ENCODE data around the gene NR2C1.
"Not testable (repeated sequence)": the region's sequence is repeated elsewhere in the genome, so short reads cannot be mapped to it uniquely, and the experiment has no call there.

Gene NR2C1

DNA sequence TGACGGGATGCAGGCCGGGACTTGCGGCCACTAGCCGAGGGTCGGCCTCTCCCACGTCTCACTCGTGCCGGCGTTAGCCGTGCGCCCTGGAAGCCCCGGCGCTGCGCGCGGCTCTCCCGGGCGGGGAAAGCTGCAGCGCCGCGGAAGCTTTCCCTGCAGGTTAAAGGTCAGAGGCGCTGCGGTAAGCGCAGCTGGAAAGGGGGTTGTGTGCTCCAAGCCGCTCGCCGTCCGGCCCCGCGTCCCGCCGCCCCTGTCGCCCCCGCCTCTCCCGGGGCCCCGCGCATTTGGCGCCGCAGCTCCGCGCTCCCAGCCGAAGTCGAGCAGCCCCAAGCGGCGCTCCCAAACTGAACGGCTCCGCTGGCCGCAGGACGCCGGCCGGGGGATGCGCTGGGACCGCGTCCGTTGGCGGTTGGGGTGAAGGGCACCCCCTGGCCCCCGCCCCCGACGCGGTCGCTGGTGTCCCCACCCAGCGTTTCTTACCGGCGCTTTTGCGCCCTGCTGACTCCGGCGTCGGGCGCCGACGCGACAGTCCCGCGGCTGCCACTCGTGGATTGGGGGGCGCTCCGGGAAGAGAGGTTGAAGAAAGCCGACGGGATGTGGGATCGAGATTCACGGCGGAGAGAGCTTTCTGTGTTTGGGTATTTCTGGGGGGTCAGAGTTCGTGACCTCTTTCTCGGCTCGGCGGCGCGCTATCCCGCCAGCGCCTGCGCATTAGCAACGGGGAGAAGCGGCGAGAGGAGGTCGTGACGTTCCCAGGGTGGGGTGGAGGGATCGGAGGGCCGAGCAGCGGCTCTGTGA lies at the start of gene NR2C1:
Gene NR2C1 (minus strand): TSS at position 719 of the 798 bp plus-strand sequence. CDS start 6,234 bp downstream, outside the sequence.
- peak; percentile 90 for DNase-seq

DNA sequence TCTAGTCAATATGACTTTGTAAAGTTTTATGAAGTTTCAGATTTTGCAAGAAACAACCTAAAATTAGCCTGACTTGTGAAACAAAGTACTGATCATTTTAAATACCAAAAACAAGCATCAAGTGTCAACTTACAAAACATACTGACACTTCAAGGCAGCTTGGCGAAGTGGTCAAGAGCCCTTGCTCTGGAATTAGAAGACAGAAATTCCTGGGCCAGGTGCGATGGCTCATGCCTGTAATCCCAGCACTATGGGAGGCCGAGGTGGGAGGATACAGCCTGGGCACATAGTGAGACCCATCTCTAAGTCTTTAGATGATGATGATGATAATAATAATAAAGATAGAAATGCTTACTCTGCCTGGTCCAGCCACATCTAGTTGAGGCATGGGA lies 45.4 kb upstream of the NR2C1 start:
- DNase-seq: no peak

DNA sequence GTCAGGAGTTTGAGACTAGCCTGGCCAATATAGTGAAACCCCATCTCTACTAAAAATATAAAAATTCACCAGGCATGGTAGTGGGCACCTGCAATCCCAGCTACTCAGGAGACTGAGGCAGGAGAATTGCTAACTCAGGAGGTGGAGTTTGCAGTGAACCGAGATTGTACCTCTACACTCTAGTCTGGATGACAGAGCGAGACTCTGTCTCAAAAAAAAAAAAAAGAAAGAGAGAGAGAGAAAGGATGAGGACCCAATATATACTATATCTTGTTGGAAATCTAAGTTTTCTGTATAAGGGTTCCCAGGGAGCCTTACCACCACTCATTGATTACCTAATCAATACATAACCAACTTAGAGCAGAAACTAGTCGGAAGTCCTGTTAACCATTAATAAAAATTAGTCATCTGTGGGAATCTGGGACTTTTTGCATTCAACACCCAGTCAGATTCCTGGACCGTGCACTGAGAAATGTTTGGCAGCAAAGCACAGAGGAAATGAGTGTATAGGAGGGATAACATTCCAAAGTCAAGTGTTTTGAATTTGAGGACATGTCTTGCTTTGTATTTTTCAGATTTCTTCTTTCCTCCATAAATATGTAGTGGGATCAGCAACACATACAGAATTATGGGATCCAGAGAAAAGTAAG lies 44.8 kb upstream of the NR2C1 start:
- no peak for DNase-seq

DNA sequence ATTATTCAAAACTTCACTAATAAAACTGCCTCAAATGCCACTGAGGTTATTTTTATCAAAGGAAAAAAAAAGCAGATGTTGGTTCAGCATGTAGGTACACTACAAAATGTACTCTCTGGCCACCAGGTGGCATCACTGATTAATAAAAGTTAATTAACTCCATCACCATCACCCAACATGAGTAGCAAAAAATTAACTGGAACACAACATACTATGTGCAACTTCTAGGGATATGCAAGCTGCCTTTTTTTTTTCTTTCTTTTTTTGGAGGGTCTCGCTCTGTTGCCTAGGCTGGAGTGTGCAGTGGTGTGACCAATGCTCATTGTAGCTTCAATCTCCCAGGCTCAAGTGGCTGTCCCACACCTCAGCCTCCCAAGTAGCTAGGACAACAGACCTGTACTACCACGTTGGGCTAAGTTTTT lies 43.8 kb upstream of the NR2C1 start:
- DNase-seq: peak; percentile 59

DNA sequence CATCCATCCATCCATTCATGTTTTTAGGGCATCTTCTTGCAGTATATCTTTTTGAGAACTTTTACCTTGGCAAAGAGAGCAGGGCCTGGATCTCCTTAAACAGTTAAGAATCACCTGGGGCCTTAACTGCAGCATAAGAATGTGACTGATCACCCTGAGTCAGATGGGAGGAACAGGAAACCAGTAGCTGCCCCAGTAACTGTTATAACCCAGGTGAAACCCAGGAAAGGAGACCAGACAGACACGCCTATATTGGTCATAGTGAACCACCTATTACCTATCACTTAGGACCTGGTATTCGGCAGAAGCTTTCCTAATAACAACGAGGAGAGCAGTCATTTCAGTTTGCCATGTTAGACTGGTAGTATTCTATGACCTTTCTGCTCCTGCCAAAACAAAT lies 43.4 kb upstream of the NR2C1 start:
- no peak for DNase-seq

DNA sequence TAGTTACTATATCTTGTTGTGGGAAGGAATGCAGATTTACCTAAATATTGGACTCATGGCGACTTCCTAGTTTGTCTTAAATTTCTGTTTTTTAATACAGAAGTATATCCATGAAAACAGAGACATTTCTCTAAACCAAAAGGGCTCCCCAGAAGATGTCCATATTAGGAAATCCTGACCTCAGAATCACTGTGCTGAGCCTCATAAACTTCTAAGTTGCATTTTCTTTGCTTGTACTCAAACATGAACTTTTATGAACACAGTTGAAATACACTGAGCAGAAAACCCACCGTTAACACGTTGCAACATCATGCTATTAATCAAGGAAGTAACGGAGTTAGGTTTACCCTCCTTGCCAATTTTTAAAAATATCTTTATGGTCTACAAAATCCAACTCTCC lies 42.9 kb upstream of the NR2C1 start:
- no peak for DNase-seq

DNA sequence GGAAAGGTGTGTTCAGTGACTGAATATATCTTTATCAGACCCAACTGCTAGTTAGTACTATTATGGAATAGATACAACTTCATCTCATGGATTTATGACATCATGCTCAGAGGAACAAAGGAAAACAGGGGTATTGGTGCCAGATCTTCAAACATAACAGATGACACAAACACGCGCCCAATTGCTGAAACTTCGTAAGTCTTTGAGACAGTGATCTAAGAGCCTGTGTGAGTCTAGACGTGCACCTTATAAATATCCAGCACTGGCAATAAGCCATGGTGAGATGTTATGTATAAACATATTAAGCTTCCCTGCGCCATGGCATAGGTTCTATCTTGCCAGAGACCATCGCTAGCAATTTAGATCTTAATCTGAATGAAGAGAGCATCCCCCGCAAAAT lies 42.2 kb upstream of the NR2C1 start:
- no peak for DNase-seq

DNA sequence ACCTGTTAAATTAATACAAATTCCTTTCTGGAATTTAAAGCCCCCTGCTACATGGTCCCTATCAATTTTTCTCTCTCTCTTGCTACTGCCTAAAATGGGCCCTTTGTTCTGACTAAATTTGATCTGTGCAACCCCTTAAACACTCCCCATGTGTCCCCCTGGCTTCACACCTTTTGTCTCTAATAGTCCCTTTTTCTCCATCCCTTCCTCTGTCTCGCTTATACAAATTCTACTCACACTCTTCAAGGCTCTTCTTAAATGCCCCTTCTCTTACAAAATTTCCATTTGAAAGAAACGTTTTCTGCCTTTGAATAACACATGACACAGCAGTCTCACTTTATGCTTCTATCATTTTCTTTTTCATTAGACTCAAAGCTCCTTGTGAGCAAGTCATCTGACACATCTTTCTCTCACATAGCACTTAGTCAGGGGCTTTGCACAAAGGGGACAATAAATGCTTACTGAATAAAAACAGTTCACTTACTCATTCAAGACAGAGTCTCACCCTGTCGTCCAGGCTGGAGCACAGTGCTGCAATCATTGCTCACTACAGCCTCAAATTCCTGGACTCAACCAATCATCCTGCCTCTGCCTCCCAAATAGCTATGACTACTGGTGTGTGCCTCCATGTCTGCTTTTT lies 41.5 kb upstream of the NR2C1 start:
- no peak for DNase-seq

DNA sequence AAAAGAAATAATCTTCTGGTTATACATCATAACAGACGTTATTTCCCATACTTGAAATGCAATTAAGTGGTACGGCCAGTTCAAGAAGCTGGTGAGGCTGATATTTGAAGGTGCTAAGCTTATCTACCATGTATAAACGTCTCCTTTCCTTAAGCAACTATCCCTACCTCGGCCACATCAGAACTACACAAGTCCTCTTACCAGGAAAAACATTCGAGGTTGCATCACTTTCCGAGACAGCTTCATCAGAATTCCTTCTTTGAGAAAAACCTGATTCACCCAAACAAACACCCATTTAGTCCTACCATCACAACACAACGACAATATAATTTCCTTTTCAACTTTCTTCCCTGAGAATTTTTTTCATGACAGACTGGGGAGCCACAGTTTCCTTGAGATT lies 33.9 kb upstream of the NR2C1 start:
- DNase-seq: no peak

DNA sequence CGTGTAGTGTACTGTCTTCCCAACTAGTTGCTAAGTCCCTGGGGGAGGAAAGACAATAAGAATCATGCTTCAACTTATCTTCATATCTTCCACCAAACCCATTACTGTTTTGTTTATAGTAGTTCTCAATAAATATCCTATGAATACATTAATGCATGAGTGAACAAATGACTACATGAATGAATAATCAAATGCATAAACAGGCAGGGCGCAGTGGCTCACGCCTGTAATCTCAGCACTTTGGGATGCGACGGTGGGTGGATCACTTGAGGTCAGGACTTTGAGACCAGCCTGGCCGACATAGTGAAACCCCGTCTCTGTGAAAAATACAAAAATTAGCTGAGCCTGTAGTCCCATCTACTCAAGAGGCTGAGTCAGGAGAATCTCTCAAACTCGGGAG lies 32.1 kb upstream of the NR2C1 start:
- DNase-seq: no peak

DNA sequence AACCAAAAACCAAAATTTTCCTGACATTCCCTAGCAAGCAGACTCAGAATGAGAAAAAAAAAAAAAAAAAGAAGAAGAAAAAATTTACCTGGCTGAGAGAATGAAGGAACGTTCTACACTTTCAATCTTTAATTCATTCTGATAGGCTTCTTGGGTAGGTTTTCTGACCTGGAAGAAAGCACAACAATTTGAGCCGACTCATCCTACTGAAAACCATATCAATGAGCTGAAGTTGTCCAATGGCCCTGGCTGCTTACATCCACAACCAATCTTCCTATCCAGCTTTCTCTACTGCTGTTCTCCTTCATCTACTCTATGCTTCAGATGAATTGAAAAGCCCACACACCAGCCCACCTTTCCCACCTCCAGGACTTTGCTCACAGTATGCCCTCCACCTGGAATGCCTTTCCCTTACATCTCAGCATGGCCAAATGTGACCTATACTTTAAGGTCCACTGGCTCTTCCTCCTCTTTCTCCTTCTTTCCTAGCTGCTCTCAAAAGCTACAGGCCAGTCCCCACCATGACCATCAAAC lies 31.6 kb upstream of the NR2C1 start:
- DNase-seq: no peak

DNA sequence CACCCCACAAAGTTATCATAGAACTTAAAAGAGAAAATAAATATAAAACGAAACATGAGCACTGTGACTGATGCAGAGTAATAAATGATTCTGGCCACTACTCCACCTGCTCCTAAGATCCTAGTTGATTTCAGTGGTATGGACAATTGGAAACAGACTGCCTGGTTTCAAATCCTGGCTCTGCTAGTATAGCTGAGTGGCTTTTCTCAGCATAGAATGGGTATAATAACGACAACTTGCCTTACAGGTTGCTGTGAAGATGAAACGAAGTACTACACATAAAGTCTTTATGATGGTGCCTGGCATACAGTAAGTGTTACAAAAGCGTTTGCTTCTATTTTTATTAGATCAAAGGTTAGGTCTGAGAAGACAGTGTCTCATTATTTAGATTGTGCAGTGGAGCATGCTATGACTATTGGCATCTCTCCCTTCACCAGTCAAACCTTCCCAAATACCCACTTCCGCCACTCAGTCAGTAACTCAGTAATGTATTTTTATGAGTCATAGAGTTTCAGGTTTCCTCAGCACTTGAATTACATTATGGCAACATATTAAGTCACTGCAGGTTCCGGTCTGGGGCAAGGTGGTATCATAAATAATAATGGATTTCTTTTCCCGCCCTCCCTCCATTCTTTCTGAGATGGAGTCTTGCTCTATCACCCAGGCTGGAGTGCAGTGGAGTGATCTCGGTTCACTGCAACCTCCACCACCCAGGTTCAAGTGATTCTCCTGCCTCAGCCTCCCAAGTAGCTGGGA lies 29.7 kb upstream of the NR2C1 start:
- DNase-seq: peak; percentile 78

DNA sequence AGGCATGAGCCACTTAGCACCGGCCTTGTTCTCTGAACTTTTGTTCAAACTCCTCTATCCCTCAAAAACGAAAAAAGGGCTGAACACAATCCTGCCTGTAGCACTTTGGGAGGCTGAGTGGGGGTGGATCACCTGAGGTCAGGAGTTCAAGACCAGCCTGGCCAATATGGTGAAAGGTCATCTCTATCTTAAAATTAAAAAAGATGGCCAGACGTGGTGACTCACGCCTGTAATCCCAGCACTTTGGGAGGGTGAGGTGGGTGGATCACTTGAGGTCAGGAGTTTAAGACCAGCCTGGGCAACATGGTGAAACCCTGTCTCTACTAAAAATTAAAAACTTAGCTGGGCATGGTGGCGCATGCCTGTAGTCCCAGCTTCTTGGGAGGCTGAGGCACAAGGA lies 28.5 kb upstream of the NR2C1 start:
- not testable (repeated sequence) for DNase-seq

DNA sequence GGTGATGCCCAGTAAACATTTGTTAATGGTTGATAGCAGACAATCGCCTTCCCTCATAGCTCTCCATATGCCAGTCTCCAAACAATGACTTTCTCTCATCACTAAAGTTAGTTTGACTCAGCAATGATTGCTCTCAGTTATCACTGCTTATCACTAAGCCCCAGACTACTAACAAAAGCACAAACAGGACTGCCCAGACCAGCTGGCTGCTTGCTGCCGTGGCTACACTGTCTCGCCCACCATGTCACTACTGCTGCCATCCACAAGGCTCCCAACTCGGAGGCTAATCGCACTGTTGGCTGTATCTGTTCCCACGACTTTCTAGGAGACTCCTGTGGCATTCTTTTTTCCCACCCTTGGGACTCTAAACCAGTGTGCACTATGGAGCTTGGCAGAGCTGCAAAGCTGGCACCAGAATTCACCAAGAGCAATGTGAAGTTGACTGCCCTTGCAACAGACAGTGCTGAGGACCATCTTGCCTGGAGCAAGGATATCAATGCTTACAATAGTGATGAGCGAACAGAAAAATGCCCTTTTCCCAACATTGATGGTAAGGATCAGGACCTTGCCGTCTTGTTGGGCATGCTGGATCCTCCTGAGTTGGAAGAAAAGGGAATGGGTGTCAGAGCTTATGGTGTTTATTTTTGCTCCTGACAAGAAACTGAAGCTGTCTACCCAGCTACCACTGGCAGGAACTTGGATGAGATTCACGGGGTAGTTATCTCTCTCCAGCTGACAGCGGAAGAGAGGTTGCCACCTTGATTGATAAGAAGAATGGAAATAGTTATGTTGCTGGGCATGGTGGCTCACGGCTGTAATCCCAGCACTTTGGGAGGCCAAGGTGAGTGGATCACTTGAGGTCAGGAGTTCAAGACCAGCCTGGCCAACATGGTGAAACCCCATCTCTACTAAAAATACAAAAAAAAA lies 27.1 kb upstream of the NR2C1 start:
- DNase-seq: no peak

DNA sequence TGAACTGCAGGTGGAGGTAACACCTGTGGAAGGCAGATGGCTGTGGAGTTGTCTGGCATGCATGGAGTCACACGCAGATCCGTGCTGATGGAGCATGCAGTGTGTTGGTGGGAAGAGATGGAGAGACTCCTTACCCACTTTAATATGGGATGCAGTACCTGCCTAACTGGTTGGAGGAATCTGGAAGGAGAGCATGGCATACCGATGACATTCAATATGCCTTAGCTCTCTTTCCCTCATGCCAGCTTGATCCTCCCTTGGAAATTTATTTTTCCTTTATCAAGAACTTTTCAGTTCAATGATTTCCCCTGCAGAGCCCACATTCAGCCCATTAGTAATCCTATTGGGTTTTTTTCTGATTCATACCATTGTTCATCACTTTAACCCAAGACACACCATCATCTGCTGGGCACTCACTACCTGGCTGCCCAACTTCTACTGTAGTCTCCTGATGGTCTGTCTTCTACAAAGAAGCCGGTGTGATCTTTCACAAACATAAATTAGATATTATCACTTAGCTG lies 25.9 kb upstream of the NR2C1 start:
- DNase-seq: peak; percentile 0

DNA sequence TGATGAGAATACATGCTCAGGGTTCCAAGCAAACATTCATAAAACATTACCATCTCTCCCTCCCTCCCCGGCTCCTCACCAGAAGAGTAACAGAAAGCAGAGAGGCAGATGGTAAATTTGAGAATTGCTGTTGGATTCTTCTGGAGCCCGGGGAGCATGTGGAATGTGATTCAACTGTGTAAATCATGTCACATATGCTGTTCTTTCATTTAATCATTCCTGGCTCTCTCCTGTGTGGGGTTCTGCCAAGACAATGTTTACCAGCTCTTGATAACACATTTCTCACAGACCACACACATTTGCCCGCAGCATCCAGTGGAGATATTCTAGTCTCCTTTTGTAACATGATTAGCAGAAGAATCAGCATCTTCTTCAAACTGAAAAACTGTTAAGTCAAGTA lies 23.4 kb upstream of the NR2C1 start:
- peak; percentile 66 for DNase-seq

DNA sequence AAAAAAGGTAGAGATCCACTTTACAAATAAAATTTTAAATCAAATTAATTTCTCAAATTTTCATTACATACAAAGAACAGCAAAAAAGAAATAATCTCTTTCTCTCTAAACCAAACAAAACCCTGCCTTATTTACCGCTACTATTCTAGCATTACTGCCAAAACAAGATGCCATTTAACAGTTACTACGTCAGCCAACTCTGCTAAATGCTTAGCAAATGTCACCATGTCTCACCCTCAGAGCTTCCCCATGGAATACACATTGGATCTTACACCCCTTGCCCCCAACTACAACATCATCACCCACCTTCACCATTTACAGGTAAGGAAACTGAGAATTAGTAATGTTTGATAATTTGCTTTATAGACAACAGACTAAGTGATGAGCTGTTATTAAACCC lies 23.0 kb upstream of the NR2C1 start:
- no peak for DNase-seq

DNA sequence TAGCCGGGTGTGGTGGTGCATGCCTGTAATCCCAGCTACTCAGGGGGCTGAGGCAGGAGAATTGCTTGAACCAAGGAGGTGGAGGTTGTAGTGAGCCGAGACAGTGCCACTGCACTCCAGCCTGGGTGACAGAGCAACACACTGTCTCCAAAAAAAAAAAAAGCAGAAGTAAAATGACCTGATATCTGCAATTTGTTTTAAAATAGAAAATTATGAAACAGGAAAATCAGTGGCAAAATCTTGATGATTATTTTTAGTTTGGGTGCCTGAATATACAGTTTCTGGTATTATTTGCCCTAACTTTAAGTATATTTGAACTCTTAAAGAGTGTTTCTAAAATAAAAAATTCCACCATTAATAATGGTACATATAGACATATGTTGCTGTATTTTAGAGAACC lies 22.4 kb upstream of the NR2C1 start:
- DNase-seq: not testable (repeated sequence)

DNA sequence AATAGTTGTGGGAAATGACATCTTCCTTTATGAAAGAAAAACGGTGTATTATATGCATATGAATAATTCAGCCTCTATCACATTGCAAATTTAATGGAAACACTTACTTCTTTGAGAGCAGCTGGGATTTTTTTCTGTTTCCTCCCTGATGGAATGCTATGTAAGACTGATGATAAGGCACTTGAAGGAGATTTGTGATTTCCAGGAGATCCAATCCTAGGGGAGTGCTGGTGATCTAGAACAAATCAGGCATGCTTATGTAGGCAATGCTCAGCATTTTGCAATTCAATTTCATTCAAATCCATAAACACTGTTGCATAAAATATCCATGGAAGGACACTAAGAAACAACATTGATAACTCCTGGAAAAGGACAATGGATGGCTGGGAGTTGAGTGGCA lies 16.0 kb upstream of the NR2C1 start:
- DNase-seq: no peak

DNA sequence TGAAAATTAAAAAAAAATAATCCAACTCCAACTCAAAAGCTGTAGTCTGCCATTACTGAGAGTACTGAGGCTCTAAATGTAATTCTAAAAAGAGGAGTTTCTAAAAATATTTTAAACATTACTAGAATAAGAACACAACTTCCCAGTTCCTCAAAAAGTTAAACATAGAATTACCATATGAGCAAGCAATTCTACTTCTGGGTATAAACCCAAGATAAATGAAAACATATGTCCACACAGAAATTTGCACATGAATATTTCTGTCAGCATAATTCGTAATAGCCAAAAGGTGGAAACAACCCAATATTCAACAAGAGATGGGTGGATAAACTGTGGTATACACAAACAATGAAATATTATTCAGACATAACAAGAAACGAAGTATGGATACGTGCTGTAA lies 15.0 kb upstream of the NR2C1 start:
- no peak for DNase-seq

DNA sequence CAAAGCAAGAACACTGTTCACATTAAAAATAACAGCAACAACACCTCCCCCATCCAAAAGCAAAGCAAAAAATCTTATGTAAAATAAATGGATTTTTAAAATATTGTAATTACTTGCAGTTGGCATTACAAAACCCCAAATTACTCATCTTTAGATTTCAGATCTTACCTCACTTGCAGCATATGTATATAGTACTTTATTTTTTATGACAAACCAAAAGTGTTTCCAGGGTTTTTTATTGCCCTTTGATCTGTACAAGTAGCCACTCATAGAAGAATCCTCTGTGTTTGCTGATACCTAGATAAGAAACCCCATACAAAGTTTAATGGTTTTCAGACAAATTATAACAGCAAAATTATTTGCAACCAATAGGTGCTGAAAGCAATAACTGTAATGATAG lies 12.2 kb upstream of the NR2C1 start:
- DNase-seq: no peak

DNA sequence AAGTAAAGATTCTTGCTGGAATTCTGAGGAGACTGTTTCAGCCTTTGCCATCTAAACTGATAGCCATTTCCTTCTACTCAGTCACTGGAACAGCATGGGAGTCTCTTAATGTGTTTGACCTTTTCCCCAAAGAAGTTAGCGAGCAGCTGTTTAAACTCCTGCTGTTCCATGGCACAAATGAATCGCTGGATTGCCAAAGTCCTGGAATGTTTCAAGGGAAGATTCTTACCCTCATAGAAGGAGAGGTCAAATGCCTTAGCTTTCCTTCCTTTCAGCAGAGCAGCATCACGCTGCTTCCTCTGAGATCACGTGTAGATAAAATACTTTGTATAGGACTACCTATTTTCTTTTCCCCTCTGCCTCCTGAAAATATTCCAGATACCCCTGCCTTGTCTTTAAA lies 10.5 kb upstream of the NR2C1 start:
- DNase-seq: no peak

All from NCI-H1092 treated with DMSO at 0.1 percent for 48 hours (cell line).